AG10803 (cell line): ENCODE measurements around the gene IPMK.

ENCODE experiments used
- DNase-seq: peaks from one replicate; pipeline ENCODE4 v3.0.0; 2010; ENCODE audit warnings: low read depth
- H3K4me3 ChIP-seq: 2 replicates; pipeline ENCODE4 v1.5.1; 2011; ENCODE audit warnings: mild to moderate bottlenecking, low read length, control low read depth
- TF ChIP-seq, protein P1 (sequence below): conservative IDR thresholded peaks from 2 replicates; pipeline ENCODE4 v1.5.1; 2011; ENCODE audit warnings: mild to moderate bottlenecking, low read length, control low read depth, inconsistent platforms

Gene IPMK

DNA sequence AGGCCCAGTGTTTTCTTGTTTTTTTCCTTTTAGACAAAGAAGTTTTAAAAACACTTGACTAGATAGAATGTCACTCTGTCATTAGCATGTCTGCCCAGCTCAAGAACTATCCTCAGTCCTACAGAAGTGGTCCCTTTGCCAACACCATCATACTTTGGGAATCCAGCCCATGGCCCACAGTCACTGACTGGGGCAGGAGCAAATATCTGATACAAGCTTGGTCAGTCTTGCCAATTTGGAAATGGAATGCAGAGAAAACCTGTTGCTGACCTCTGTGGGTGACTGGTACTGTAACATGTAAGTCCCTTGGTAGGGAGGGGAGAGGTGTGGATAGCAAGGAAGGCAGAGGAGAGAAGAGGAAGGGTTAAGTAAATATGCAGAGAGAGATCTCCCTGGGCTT, 47.8 kb downstream of the IPMK start:
- TF ChIP-seq, protein P1, sequence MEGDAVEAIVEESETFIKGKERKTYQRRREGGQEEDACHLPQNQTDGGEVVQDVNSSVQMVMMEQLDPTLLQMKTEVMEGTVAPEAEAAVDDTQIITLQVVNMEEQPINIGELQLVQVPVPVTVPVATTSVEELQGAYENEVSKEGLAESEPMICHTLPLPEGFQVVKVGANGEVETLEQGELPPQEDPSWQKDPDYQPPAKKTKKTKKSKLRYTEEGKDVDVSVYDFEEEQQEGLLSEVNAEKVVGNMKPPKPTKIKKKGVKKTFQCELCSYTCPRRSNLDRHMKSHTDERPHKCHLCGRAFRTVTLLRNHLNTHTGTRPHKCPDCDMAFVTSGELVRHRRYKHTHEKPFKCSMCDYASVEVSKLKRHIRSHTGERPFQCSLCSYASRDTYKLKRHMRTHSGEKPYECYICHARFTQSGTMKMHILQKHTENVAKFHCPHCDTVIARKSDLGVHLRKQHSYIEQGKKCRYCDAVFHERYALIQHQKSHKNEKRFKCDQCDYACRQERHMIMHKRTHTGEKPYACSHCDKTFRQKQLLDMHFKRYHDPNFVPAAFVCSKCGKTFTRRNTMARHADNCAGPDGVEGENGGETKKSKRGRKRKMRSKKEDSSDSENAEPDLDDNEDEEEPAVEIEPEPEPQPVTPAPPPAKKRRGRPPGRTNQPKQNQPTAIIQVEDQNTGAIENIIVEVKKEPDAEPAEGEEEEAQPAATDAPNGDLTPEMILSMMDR, result no peak

DNA sequence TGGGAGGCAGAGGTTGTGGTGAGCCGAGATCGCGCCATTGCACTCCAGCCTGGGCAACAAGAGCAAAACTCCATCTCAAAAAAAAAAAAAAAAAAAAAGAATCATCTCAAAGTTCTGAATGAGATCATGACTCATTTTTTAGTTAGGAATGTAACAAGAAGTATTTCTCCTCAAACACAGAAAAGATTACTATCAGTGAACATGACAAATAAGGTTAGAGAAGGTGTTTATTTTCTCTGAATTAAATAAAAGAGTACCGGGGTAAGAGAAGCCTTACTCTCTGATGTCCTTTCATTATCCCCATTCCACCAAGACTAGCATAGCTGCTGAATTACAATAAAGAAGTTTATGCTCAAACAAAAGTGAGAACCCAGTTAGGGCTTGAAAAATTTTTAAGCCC, 50.1 kb downstream of the IPMK start:
- TF ChIP-seq, protein P1, result no peak
- H3K4me3 ChIP-seq, result no peak overlapping the region
- peak; percentile 24 for DNase-seq

More for the DNA sequence above, 47.8 kb downstream of the IPMK start:
- peak; percentile 53 for DNase-seq
- no peak overlapping the region for H3K4me3 ChIP-seq

DNA sequence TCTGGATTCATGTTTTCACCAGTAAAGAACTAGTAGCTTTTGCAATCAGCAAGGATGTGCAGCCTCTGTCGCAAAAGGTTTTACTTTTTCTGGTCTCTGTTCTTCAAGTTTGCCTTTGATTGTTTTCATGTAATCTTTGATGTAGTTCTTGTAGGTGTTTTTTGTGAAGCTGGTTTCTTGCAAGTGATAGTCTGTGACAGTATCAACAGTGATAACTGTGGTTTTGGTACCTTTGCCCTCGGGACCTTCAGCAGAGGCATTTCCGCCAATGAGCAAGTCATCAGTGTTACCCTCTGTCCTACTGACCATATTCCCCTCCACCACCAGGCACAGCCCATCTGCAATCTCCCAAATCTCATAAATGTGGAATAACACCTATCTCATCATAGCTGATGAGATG, 55.1 kb downstream of the IPMK start:
- H3K4me3 ChIP-seq, result no peak overlapping the region
- no peak for DNase-seq
- TF ChIP-seq, protein P1, result no peak

DNA sequence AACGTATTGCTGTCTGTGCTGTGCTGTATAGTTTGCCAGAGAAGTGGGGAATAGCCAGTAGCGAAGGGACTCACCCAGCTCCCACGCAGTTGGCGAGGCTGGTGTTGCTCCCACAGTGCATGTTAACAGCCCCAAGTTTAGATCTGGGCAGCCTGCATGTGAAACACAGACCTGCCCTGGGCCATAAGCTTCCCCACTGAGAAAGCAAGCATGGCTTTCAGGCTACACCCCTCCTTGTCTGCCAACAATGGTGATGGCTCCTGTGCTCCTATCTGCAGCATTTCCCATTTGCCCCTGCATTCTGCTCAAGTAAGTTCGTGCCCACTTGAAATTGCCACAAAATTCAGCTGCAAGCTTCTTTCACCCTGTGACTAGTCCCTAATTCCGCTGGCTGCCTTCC, 57.5 kb downstream of the IPMK start:
- no peak for DNase-seq
- no peak overlapping the region for H3K4me3 ChIP-seq
- TF ChIP-seq, protein P1, result no peak

DNA sequence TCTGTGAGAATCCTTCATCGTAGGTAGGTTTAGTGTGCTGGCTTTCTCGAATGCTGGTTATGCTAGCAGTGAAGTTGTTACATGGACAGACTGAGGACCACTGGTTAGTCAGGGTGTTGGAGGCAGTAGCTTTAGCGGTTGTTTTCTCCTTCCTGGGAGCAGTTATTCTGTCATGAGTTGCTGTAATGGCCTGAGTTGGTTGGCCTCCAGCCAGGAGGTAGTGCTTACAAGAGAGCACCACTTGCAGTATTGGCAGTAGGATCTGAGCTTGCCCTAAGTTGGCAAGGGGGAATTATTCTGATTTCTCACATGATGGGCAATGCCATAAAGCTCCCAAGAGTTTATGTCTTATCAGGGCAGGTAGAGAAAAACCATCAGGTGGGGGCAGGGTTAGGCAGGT, 58.0 kb downstream of the IPMK start:
- TF ChIP-seq, protein P1, result no peak
- DNase-seq, result peak; percentile 3

DNA sequence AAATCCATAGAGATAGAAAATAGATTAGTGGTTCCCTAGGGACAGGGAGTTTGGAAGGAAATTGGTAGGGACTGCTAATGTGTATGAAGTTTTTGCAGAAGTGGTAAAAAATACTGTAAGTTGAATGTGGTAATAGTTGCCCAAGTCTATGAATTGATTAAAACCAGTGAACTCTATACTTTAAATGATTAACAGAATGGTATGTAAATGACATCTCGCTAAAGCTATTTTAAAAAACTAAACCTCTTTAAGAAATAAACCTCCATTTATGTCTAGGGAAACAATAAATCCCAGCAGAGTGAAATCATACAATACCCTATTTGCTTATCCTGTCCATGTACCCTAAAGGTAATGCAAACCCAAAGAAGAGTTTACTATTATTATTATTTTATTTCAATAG, 61.4 kb downstream of the IPMK start:
- TF ChIP-seq, protein P1, result no peak
- H3K4me3 ChIP-seq, result no peak overlapping the region
- no peak for DNase-seq

More for the DNA sequence above, 58.0 kb downstream of the IPMK start:
- H3K4me3 ChIP-seq, result no peak overlapping the region

DNA sequence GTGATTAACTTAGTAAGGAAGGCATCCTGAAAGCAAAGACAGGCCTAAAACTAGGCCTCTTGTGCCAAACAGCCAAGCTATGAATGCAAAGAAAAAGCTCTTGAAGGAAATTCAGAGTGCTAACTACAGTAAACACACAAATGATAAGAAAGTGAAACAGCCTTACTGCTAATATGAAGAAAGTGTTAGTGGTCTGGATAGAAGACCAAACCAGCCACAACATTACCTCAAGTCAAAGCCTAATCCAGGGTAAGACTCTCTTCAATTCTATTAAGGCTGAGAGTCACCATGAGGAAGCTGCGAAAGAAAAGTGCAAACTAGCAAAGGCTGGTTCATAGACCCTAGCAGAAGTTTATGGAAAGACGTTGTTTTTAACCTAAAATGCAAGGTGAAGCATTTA, 66.0 kb downstream of the IPMK start:
- no peak overlapping the region for H3K4me3 ChIP-seq
- no peak for DNase-seq
- TF ChIP-seq, protein P1, result no peak
